Measurements from ENCODE around the gene SLC11A2. TPM values are rescaled to one million over a fixed set of nuclear protein-coding genes. Genes with fewer than 3 reads are reported as not detected.
A peak's percentile ranks its signal among the peaks of the same experiment; 100 is the strongest.
"Not testable (repeated sequence)": the region's sequence is repeated elsewhere in the genome, so short reads cannot be mapped to it uniquely, and the experiment has no call there.

SLC11A2 gene
- total RNA-seq, 1 donor from 2014 or later, result 36.8 TPM

- DNase-seq, result peak; percentile 8
Observed at GRCh38 chr12:51025338-51025835, 797 bp downstream of the SLC11A2 start.

- no peak for DNase-seq
Observed at GRCh38 chr12:51023625-51024382, 2.4 kb downstream of the SLC11A2 start.

GRCh38 chr12:51021694-51022093 lies 4.5 kb downstream of the SLC11A2 start:
- DNase-seq, result peak; percentile 16

GRCh38 chr12:51020448-51021182 lies 5.6 kb downstream of the SLC11A2 start:
- DNase-seq, result no peak

GRCh38 chr12:51019927-51020326 lies 6.3 kb downstream of the SLC11A2 start:
- no peak for DNase-seq

- no peak for DNase-seq
Observed at GRCh38 chr12:51018956-51019355, 7.2 kb downstream of the SLC11A2 start.

GRCh38 chr12:51017452-51017851 lies 8.7 kb downstream of the SLC11A2 start:
- no peak for DNase-seq

GRCh38 chr12:51014467-51014866 lies 11.7 kb downstream of the SLC11A2 start:
- DNase-seq, result not testable (repeated sequence)

GRCh38 chr12:51013441-51013840 lies 12.7 kb downstream of the SLC11A2 start:
- no peak for DNase-seq

- no peak for DNase-seq
Observed at GRCh38 chr12:51012570-51013236, 13.5 kb downstream of the SLC11A2 start.

GRCh38 chr12:51011955-51012354 lies 14.2 kb downstream of the SLC11A2 start:
- DNase-seq, result no peak

- DNase-seq, result no peak
Observed at GRCh38 chr12:51009056-51009440, 17.1 kb downstream of the SLC11A2 start.

GRCh38 chr12:51008329-51009055 lies 17.7 kb downstream of the SLC11A2 start:
- no peak for DNase-seq

GRCh38 chr12:51005671-51006070 lies 20.5 kb downstream of the SLC11A2 start:
- no peak for DNase-seq

GRCh38 chr12:51005030-51005429 lies 21.2 kb downstream of the SLC11A2 start:
- no peak for DNase-seq

GRCh38 chr12:51004504-51004903 lies 21.7 kb downstream of the SLC11A2 start:
- DNase-seq, result no peak

- no peak for DNase-seq
Observed at GRCh38 chr12:51001799-51002198, 24.4 kb downstream of the SLC11A2 start.

- no peak for DNase-seq
Observed at GRCh38 chr12:51000245-51000644, 25.9 kb downstream of the SLC11A2 start.

- no peak for DNase-seq
Observed at GRCh38 chr12:50999093-50999492, 27.1 kb downstream of the SLC11A2 start.

GRCh38 chr12:50992819-50993218 lies 33.4 kb downstream of the SLC11A2 start:
- DNase-seq, result peak; percentile 65

- DNase-seq, result peak; percentile 59
Observed at GRCh38 chr12:50991291-50991690, 34.9 kb downstream of the SLC11A2 start.

GRCh38 chr12:50990791-50991190 lies 35.4 kb downstream of the SLC11A2 start:
- DNase-seq, result no peak

All from dermis blood vessel endothelial cell (primary cell).